Stimulated activated CD4-positive, alpha-beta T cell treated with anti-CD3 and anti-CD28 coated beads, Interleukin-15, amount 100 ng/mL, for 48 hours (primary cell): ENCODE measurements around the gene FAM174B.
"Not testable (repeated sequence)": the region's sequence is repeated elsewhere in the genome, so short reads cannot be mapped to it uniquely, and the experiment has no call there.

Source experiments
- DNase-seq, 2 donors: peaks; one replicate each; pipeline ENCODE4 v3.0.0-alpha.2; 2020; ENCODE audit warnings: low read depth in 2 of 2

The FAM174B gene

DNA sequence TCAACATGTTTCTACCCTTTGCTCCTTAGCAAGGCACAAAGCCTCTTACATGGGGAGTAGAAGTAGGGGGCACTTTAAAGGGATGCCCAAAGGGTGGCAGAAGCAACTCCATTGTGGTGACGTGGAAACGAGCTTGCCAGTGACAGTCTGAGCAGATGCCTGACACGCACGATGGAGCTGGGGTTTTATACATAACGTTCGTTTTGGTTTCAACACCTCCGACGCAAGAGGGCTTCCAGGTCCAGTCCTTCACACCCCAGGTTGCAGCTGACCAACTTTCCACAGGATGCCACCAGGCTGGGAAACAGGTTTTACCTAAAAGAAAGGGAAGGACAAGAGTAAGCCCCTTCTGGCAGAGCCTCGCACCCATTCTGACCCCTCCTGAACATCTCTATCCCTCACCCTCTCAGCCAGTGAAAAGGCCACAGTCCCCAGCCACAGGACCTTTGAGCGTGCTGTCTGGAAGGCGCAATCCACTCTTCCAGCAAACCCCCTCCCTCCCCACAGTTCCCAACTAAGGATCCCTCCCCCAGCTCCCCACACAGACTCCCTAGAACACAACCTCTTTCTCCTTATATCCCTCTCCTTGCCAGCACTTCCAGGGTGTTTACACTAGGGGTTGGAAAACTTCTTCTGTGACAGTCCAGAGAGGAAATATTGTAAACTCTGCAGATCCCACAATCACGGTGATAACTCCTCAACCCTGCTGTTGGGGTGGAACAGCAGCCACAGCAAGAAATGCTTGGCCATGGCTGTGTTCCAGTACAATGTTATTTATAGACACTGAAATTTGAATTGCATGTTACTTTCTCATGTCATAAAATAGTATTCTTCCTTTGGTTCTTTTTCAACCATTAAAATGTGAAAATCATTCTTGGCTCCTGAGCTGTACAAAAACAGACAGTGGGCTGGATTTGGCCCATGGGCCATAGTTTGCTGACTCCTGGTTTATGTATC, 36.2 kb downstream of the FAM174B start:
- no peak for DNase-seq

- no peak for DNase-seq
These were observed 37.7 kb downstream of the FAM174B start for GRCh38 chr15:92617549-92618520.

GRCh38 chr15:92616621-92617548, 38.7 kb downstream of the FAM174B start:
- no peak for DNase-seq

GRCh38 chr15:92614791-92615785, 40.5 kb downstream of the FAM174B start:
- DNase-seq, result no peak

GRCh38 chr15:92614301-92614700, 41.3 kb downstream of the FAM174B start:
- DNase-seq, result no peak

- DNase-seq, result no peak
These were observed 41.7 kb downstream of the FAM174B start for GRCh38 chr15:92613841-92614240.

- no peak for DNase-seq
These were observed 42.7 kb downstream of the FAM174B start for GRCh38 chr15:92612891-92613290.

GRCh38 chr15:92611995-92612745, 43.4 kb downstream of the FAM174B start:
- no peak for DNase-seq

DNA sequence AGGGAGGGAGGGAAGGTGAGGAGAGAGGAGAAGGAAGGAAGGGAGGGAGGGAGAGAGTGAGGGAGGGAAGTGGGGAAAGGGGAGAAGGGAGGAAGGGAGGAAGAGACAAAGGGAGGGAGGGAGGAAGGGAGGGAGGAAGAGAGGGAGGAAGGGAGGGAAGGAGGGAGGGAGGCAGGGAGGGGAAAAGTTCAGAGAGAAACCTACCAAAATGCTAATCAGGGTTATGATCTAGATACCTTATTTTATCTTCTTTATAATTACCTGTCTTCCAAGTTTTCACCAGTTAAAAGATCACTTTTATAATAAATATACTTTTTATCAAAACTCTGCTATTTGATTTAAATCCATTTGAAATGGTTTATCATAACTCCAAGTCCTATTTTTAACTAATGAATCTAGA, 44.4 kb downstream of the FAM174B start:
- no peak for DNase-seq

DNA sequence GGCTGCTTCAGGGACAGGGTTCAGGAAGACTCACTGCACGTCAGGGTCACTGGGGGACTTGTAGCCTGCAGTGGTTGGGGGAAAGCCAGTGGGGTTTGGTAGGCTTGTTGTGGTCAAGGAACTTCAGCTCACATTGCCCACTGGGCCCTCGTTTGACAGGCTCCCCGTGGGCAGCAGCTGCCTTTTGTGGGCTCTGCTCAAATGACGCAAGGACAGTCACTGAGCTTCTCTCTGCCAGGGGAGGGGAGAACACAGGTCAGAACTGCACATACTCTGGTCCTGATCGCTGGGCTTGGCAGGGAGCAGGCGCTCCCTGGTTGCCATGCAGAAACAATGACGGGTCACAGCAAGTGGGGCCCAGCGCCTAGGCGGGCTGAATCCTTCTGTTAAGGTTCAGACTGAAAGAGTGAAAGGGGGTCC, 45.5 kb downstream of the FAM174B start:
- DNase-seq, result no peak

- no peak for DNase-seq
These were observed 46.5 kb downstream of the FAM174B start for GRCh38 chr15:92608866-92609700.

- DNase-seq, result not testable (repeated sequence)
These were observed 48.8 kb downstream of the FAM174B start for GRCh38 chr15:92606836-92607150.

- DNase-seq, result no peak
These were observed 49.3 kb downstream of the FAM174B start for GRCh38 chr15:92606126-92606835.

DNA sequence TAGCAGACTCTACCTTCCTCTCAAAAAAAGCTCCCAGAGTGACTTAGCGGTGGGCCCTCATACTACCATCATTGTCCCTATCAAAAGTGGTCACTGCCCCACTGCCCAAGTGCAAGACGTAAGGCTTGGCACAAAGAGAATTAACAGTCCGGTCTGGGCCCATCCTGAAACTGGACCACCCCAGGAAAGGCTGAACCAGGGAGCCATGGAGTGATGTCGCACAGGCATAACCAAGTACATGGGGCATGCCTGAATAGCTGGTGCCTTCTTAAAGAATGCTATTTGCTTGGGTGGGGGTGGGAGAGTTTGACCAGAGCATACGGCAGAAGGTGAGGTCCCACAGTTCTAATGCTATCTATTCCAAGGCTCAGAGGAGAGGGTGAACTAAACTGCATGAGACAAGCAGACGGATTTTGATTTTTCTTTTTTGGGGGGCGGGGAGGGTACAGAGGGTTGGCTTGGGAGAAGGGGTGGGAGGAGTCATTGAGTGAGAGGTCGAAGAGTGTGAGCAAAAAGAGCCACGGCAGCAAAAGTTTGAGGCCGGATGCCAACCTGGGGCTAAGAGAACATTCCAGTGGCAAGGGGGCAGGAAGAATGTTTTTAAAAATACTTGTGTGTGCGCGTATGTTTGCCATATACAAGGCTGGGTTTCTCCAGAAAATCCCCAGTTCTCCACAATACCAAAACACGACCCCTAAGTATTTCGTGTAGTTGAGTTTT, 50.2 kb downstream of the FAM174B start:
- no peak for DNase-seq

DNA sequence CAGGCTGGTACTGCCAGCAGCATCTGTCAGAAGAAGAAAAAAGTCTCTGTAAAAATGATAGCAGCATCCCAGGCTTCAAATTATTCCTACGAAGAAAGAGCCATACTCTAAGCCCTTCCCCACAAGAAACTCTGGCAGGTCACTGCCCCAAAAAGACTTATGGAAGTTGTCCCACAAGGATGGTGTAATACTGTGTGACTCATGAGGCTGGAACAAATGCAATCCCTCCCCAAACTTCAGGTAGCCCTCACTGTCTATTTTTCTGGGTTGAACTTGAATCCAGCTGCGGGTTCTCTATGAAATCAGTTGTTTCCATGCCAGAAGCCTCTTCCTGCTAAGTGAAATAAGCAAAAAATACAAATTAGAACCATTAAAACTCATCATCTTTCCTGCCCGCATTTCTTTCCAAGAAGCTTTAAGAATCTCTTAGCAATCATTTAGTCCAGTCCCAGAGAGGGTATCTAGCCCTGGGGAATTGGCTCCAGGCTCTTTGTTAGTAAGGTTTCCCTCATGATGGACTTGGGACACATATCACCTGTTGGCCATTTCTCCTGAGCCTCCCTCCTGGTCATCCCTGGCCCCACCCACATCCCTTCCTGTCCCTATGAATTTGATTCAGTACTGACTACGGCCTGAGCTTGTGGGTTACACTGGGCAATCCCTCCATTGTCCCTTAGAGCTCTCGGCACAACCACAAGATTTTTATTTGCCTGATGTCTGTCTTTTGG, 51.7 kb downstream of the FAM174B start:
- no peak for DNase-seq

GRCh38 chr15:92603278-92603677, 52.3 kb downstream of the FAM174B start:
- no peak for DNase-seq

DNA sequence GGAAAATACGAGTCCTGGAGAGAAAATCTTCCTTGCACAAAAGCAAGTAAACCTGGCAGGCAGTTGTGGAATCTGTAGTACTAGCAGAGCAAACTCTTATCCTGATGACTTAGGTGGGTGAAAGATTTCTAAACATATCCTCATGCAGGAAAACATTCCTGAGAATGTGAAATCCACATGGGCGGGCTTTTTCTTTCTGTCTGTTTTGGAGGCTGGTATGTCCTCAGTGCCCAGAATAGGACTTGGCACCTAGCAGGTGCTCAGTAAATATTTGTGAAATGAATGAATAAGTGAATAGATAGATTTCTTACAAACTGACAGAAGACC, 53.3 kb downstream of the FAM174B start:
- no peak for DNase-seq
